PFSK-1 (cell line): ENCODE results near the gene SLC22A17.

Experiments
- FOXP2 ChIP-seq: optimal IDR thresholded peaks from 2 replicates; pipeline ENCODE3; 2011; ENCODE audit warnings: borderline replicate concordance, control low read depth, inconsistent platforms; ENCODE audit not compliant: insufficient read depth; ENCODE audit errors: extremely low read length, extremely low read depth
- POLR2AphosphoS5 ChIP-seq: IDR thresholded peaks from 2 replicates; pipeline ENCODE4 v1.6.1; 2012; ENCODE audit warnings: low read depth, mild to moderate bottlenecking, control low read depth, low read length, moderate library complexity
- SIN3A ChIP-seq: IDR thresholded peaks from 2 replicates; pipeline ENCODE4 v1.6.1; 2012; ENCODE audit warnings: mild to moderate bottlenecking, low read length, moderate library complexity, borderline replicate concordance; ENCODE audit not compliant: insufficient read depth
- TAF1 ChIP-seq: IDR thresholded peaks from 2 replicates; pipeline ENCODE4 v1.6.1; 2012; ENCODE audit warnings: low read length, control low read depth, borderline replicate concordance; ENCODE audit not compliant: insufficient read depth
- TF ChIP-seq, protein P1 (sequence below), 2 experiments: IDR thresholded peaks; 2 replicates each; pipeline versions ENCODE4 v1.6.1 to v1.8.0; 2011 to 2012; ENCODE audit warnings: low read depth in 2 of 2, low read length in 2 of 2, control low read depth in 1 of 2, inconsistent platforms in 1 of 2, mild to moderate bottlenecking in 1 of 2, moderate library complexity in 1 of 2; ENCODE audit not compliant: insufficient read depth in 1 of 2

SLC22A17 gene

DNA sequence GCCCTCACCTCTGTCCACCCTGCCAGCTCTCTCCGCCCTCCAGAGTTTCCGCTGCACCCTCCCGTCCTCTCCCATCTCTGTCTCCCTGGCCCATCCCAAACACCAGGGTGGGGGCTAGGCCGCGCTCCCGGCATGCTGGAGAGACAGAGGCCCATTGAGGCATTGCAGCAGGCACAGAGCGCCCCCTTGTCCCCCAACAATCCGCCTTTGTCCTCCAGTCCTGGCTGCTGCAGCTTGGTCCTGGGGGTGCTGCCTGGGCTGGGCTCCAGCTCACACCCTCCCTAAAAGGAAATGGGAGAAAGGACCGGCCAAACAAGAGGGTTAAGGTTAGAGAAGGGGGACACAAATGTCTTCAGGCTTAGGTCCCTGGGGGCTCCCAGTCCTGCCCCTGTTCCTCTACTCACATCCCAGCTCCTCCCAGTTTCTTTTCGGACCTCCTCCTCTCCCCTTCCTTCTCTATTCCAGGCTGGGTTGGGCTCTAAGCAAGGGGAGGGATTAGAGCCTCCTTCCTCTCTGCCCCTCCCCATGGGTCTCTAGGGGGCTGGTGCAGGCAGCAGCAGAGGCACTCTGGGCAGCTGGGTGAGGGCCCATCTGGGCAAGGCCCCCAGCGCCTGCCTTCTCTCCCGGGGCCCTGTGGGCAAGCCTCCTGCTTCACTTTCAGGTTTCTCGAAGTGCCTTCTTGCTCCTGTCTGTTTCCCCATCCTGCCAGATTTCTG lies 24.0 kb upstream of the SLC22A17 start, which contains the start of gene CMTM5:
Gene CMTM5 (plus strand): TSS at position 565 of the 716 bp plus-strand sequence. CDS start 206 bp downstream, outside the sequence.
- TF ChIP-seq POLR2AphosphoS5: no peak
- no peak for TF ChIP-seq SIN3A
- TF ChIP-seq TAF1: no peak
- no peak for TF ChIP-seq FOXP2
- TF ChIP-seq, protein P1, sequence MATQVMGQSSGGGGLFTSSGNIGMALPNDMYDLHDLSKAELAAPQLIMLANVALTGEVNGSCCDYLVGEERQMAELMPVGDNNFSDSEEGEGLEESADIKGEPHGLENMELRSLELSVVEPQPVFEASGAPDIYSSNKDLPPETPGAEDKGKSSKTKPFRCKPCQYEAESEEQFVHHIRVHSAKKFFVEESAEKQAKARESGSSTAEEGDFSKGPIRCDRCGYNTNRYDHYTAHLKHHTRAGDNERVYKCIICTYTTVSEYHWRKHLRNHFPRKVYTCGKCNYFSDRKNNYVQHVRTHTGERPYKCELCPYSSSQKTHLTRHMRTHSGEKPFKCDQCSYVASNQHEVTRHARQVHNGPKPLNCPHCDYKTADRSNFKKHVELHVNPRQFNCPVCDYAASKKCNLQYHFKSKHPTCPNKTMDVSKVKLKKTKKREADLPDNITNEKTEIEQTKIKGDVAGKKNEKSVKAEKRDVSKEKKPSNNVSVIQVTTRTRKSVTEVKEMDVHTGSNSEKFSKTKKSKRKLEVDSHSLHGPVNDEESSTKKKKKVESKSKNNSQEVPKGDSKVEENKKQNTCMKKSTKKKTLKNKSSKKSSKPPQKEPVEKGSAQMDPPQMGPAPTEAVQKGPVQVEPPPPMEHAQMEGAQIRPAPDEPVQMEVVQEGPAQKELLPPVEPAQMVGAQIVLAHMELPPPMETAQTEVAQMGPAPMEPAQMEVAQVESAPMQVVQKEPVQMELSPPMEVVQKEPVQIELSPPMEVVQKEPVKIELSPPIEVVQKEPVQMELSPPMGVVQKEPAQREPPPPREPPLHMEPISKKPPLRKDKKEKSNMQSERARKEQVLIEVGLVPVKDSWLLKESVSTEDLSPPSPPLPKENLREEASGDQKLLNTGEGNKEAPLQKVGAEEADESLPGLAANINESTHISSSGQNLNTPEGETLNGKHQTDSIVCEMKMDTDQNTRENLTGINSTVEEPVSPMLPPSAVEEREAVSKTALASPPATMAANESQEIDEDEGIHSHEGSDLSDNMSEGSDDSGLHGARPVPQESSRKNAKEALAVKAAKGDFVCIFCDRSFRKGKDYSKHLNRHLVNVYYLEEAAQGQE (IDR thresholded peaks at IDR 0.05; ENCODE audit: insufficient read depth in 1 of 2, low read depth in 2 of 2, low read length in 2 of 2): no peak

DNA sequence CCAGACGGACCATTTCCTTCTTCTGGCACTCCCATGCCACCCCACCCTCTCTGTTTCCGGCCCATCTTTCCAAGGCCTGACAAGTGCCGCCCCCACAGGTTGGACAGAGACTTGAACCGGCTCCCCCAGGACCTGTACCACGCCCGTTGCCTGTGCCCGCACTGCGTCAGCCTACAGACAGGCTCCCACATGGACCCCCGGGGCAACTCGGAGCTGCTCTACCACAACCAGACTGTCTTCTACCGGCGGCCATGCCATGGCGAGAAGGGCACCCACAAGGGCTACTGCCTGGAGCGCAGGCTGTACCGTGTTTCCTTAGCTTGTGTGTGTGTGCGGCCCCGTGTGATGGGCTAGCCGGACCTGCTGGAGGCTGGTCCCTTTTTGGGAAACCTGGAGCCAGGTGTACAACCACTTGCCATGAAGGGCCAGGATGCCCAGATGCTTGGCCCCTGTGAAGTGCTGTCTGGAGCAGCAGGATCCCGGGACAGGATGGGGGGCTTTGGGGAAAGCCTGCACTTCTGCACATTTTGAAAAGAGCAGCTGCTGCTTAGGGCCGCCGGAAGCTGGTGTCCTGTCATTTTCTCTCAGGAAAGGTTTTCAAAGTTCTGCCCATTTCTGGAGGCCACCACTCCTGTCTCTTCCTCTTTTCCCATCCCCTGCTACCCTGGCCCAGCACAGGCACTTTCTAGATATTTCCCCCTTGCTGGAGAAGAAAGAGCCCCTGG lies 23.0 kb upstream of the SLC22A17 start:
- TF ChIP-seq POLR2AphosphoS5 (no peak), TAF1 (no peak), SIN3A (no peak), FOXP2 (no peak)
- TF ChIP-seq, protein P1 (IDR thresholded peaks at IDR 0.05; ENCODE audit: insufficient read depth in 1 of 2, low read depth in 2 of 2, low read length in 2 of 2): no peak

GRCh38 chr14:23373041-23373440 lies 20.4 kb upstream of the SLC22A17 start:
- TF ChIP-seq SIN3A: no peak
- no peak for TF ChIP-seq TAF1
- TF ChIP-seq POLR2AphosphoS5: no peak
- TF ChIP-seq, protein P1 (IDR thresholded peaks at IDR 0.05; ENCODE audit: insufficient read depth in 1 of 2, low read depth in 2 of 2, low read length in 2 of 2): no peak
- no peak for TF ChIP-seq FOXP2

DNA sequence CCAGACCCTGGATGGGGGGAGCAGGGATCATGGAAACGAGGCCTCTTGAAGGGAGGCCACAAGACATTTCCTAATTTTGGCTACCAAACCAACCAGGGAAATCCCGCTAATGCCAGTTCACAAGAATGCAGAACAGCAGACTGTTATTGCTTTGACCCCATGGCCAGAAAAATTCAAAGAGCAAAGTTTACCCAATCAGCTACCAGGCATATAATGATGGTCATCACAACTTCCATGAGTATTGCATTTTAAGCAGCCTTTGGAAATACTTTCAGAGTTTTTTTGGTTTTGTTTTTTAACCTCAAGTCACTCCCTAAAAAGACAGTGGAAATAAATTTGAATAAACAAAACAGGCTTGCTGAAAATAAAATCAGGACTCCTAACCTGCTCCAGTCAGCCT lies 19.8 kb upstream of the SLC22A17 start, which contains the start of gene IL25:
Gene IL25 (plus strand): TSS at position 301 of the 400 bp plus-strand sequence.
- TF ChIP-seq TAF1: no peak
- no peak for TF ChIP-seq POLR2AphosphoS5
- TF ChIP-seq FOXP2: no peak
- TF ChIP-seq, protein P1 (IDR thresholded peaks at IDR 0.05; ENCODE audit: insufficient read depth in 1 of 2, low read depth in 2 of 2, low read length in 2 of 2): no peak
- TF ChIP-seq SIN3A: no peak
